HG02981 (cell line): ENCODE results near the gene ZNF396.

ENCODE experiments used
- ATAC-seq: cut with Tn5 transposase; IDR thresholded peaks from one replicate; pipeline ENCODE4 v1.9.1; 2021; ENCODE audit warnings: mild to moderate bottlenecking, moderate library complexity; ENCODE audit not compliant: unreplicated experiment

Gene ZNF396

GRCh38 chr18:35343488-35343935 is 33.6 kb downstream of the ZNF396 start:
- ATAC-seq, result no peak

GRCh38 chr18:35337286-35337685 is 39.9 kb downstream of the ZNF396 start:
- no peak for ATAC-seq

GRCh38 chr18:35335866-35336265 is 41.3 kb downstream of the ZNF396 start:
- ATAC-seq, result no peak

- no peak for ATAC-seq
Measured at GRCh38 chr18:35334821-35335220, 42.3 kb downstream of the ZNF396 start.

- ATAC-seq, result no peak
Measured at GRCh38 chr18:35334212-35334611, 42.9 kb downstream of the ZNF396 start.

- ATAC-seq, result no peak
Measured at GRCh38 chr18:35331367-35332087, 45.6 kb downstream of the ZNF396 start.

- no peak for ATAC-seq
Measured at GRCh38 chr18:35328868-35329267, 48.3 kb downstream of the ZNF396 start.

GRCh38 chr18:35326695-35327387 is 50.3 kb downstream of the ZNF396 start:
- ATAC-seq, result no peak

- no peak for ATAC-seq
Measured at GRCh38 chr18:35324926-35325655, 52.0 kb downstream of the ZNF396 start.

- no peak for ATAC-seq
Measured at GRCh38 chr18:35322486-35323458, 54.4 kb downstream of the ZNF396 start.
